Astrocyte of the spinal cord (primary cell): ENCODE measurements around the gene ATG101.

Source experiments
- DNase-seq: peaks from one replicate; pipeline ENCODE4 v3.0.0; 2011; ENCODE audit warnings: low read depth, low spot score
- H3K4me3 ChIP-seq: 2 replicates; pipeline ENCODE4 v1.5.1; 2011; ENCODE audit warnings: low read depth, mild to moderate bottlenecking, low read length, moderate library complexity
- CTCF ChIP-seq: IDR thresholded peaks from 2 replicates; pipeline ENCODE4 v1.5.1; 2012; ENCODE audit warnings: low read depth, mild to moderate bottlenecking, low read length, inconsistent platforms
- in situ Hi-C: cut with HindIII; loops from 2 replicates; pipeline ENCODE4 v1.10.0; 2017; ENCODE audit warnings: low sequenced_read_pairs

ATG101 gene

GRCh38 chr12:52057638-52058576, 11.9 kb upstream of the ATG101 start:
- DNase-seq: no peak
- TF ChIP-seq CTCF: no peak
- in situ Hi-C loops: no loop called here
- H3K4me3 ChIP-seq: no peak overlapping the region

- in situ Hi-C loops: no loop called here
- TF ChIP-seq CTCF: no peak
- DNase-seq: no peak
These were observed 11.0 kb upstream of the ATG101 start for GRCh38 chr12:52058631-52059361.

GRCh38 chr12:52059582-52060497, 9.9 kb upstream of the ATG101 start:
- no peak for TF ChIP-seq CTCF
- in situ Hi-C loops: no loop called here
- H3K4me3 ChIP-seq: no peak overlapping the region
- DNase-seq: peak; percentile 68

More at GRCh38 chr12:52058631-52059361, 11.0 kb upstream of the ATG101 start:
- H3K4me3 ChIP-seq: no peak overlapping the region

GRCh38 chr12:52060498-52061177, 9.1 kb upstream of the ATG101 start:
- in situ Hi-C loops: no loop called here
- DNase-seq: no peak
- H3K4me3 ChIP-seq: no peak overlapping the region
- no peak for TF ChIP-seq CTCF

GRCh38 chr12:52061470-52062166, 8.2 kb upstream of the ATG101 start:
- no peak for TF ChIP-seq CTCF
- in situ Hi-C loops: no loop called here
- DNase-seq: no peak
- H3K4me3 ChIP-seq: no peak overlapping the region
